Measurements from ENCODE around the gene NRBP1.
"Not testable (repeated sequence)": the region's sequence is repeated elsewhere in the genome, so short reads cannot be mapped to it uniquely, and the experiment has no call there.

The NRBP1 gene

GRCh38 chr2:27422958-27423357 lies 5.5 kb upstream of the NRBP1 start:
- no peak for DNase-seq

- DNase-seq, result not testable (repeated sequence)
Measured at GRCh38 chr2:27425039-27425438, 3.4 kb upstream of the NRBP1 start.

- DNase-seq, result no peak
Measured at GRCh38 chr2:27427863-27428212, 593 bp upstream of the NRBP1 start.

- peak in 5 of 6 experiments; percentile 38 to 75 (median 67) for DNase-seq
Measured at GRCh38 chr2:27428978-27429541, 629 bp downstream of the NRBP1 start.

GRCh38 chr2:27431395-27431794 lies 3.0 kb downstream of the NRBP1 start:
- DNase-seq, result no peak

- no peak for DNase-seq
Measured at GRCh38 chr2:27435628-27436027, 7.2 kb downstream of the NRBP1 start.

- no peak for DNase-seq
Measured at GRCh38 chr2:27441226-27441926, 12.9 kb downstream of the NRBP1 start.

GRCh38 chr2:27441958-27442919 lies 13.8 kb downstream of the NRBP1 start, which contains the start of gene KRTCAP3:
Gene KRTCAP3, plus strand, starts transcription at chr2:27442381. Its CDS starts 32 bp downstream, at chr2:27442413.
- DNase-seq, result peak in 5 of 6 experiments; percentile 9 to 51 (median 33)

- DNase-seq, result no peak
Measured at GRCh38 chr2:27442920-27443282, 14.5 kb downstream of the NRBP1 start.

- DNase-seq, result no peak
Measured at GRCh38 chr2:27445155-27445554, 16.7 kb downstream of the NRBP1 start.

GRCh38 chr2:27445615-27446014 lies 17.2 kb downstream of the NRBP1 start:
- DNase-seq, result no peak

- no peak for DNase-seq
Measured at GRCh38 chr2:27446057-27446456, 17.6 kb downstream of the NRBP1 start.

GRCh38 chr2:27448381-27448780 lies 19.9 kb downstream of the NRBP1 start:
- no peak for DNase-seq

GRCh38 chr2:27451095-27451494 lies 22.7 kb downstream of the NRBP1 start:
- no peak for DNase-seq

- no peak for DNase-seq
Measured at GRCh38 chr2:27453968-27454367, 25.5 kb downstream of the NRBP1 start.

GRCh38 chr2:27461118-27461517 lies 32.7 kb downstream of the NRBP1 start:
- no peak for DNase-seq

- DNase-seq, result no peak
Measured at GRCh38 chr2:27464443-27464842, 36.0 kb downstream of the NRBP1 start.

GRCh38 chr2:27471961-27472360 lies 43.5 kb downstream of the NRBP1 start:
- DNase-seq, result no peak

GRCh38 chr2:27485496-27485895 lies 57.1 kb downstream of the NRBP1 start:
- no peak for DNase-seq

GRCh38 chr2:27489118-27489497 lies 60.7 kb downstream of the NRBP1 start:
- DNase-seq, result peak in 1 of 6 experiments; percentile 27

- DNase-seq, result peak; percentile 95 to 100 (median 99)
Measured at GRCh38 chr2:27489498-27490397, 61.3 kb downstream of the NRBP1 start, which contains the start of gene IFT172. Gene IFT172, minus strand, starts transcription at chr2:27489743. Its CDS starts 90 bp downstream, at chr2:27489653.

Data from stimulated activated naive CD4-positive, alpha-beta T cell (primary cell).